ENCODE results near the gene KLK15. TPM values are rescaled to one million over a fixed set of nuclear protein-coding genes. Genes with fewer than 3 reads are reported as not detected.

Gene KLK15
- total RNA-seq, 1 donor from 2014 or later: not detected

GRCh38 chr19:50832666-50833065, 708 bp downstream of the KLK15 start:
- H3K4me1 Mint-ChIP-seq (ENCODE audit: unreplicated experiment): no peaks in the 10 kb centered on the region
- no peak for TF ChIP-seq CTCF (conservative IDR thresholded peaks at IDR 0.05)
- no peak for DNase-seq (ENCODE audit: extremely low spot score, unreplicated experiment)
- no peak overlapping the region for H3K4me3 Mint-ChIP-seq
- no peaks in the 10 kb centered on the region for H3K36me3 Mint-ChIP-seq
- peaks cover 38% of the 10 kb centered on the region for H3K27me3 Mint-ChIP-seq
- no peaks in the 10 kb centered on the region for H3K9me3 Mint-ChIP-seq
- H3K27ac Mint-ChIP-seq: no peak overlapping the region

- H3K9me3 Mint-ChIP-seq: no peaks in the 10 kb centered on the region
- TF ChIP-seq CTCF (conservative IDR thresholded peaks at IDR 0.05): no peak
- peaks cover 34% of the 10 kb centered on the region for H3K27me3 Mint-ChIP-seq
- H3K36me3 Mint-ChIP-seq: no peaks in the 10 kb centered on the region
- no peak for DNase-seq (ENCODE audit: extremely low spot score, unreplicated experiment)
- no peaks in the 10 kb centered on the region for H3K4me1 Mint-ChIP-seq (ENCODE audit: unreplicated experiment)
- no peak overlapping the region for H3K27ac Mint-ChIP-seq
- H3K4me3 Mint-ChIP-seq: peak overlapping the region; percentile 52
Measured at GRCh38 chr19:50831026-50831396, 2.4 kb downstream of the KLK15 start.

GRCh38 chr19:50830266-50831025, 2.9 kb downstream of the KLK15 start:
- Mint-ChIP-seq H3K36me3 (no peaks in the 10 kb centered on the region), H3K27ac (no peak overlapping the region), H3K4me3 (no peak overlapping the region), H3K27me3 (peaks cover 35% of the 10 kb centered on the region), H3K4me1 (ENCODE audit: unreplicated experiment) (no peaks in the 10 kb centered on the region), H3K9me3 (no peaks in the 10 kb centered on the region)
- TF ChIP-seq CTCF (conservative IDR thresholded peaks at IDR 0.05): no peak
- no peak for DNase-seq (ENCODE audit: extremely low spot score, unreplicated experiment)

- Mint-ChIP-seq H3K27ac (no peak overlapping the region), H3K9me3 (no peaks in the 10 kb centered on the region), H3K36me3 (no peaks in the 10 kb centered on the region), H3K27me3 (peaks cover 28% of the 10 kb centered on the region), H3K4me3 (no peak overlapping the region), H3K4me1 (ENCODE audit: unreplicated experiment) (no peaks in the 10 kb centered on the region)
- no peak for TF ChIP-seq CTCF (conservative IDR thresholded peaks at IDR 0.05)
- DNase-seq (ENCODE audit: extremely low spot score, unreplicated experiment): no peak
Measured at GRCh38 chr19:50829801-50830200, 3.6 kb downstream of the KLK15 start.

GRCh38 chr19:50827476-50827875, 5.9 kb downstream of the KLK15 start:
- TF ChIP-seq CTCF (conservative IDR thresholded peaks at IDR 0.05): no peak
- DNase-seq (ENCODE audit: extremely low spot score, unreplicated experiment): no peak
- Mint-ChIP-seq H3K4me1 (ENCODE audit: unreplicated experiment) (no peaks in the 10 kb centered on the region), H3K36me3 (no peaks in the 10 kb centered on the region), H3K27me3 (peaks cover 35% of the 10 kb centered on the region), H3K27ac (no peak overlapping the region), H3K4me3 (no peak overlapping the region), H3K9me3 (no peaks in the 10 kb centered on the region)
